OCI-LY3 (cell line): ENCODE results near the gene TMEM245.

ENCODE experiments used
- CTCF ChIP-seq: fragments of 200-600, 300-600 bp; sonication (generic); IDR thresholded peaks from 2 replicates; pipeline ENCODE4 v1.5.1; 2014; ENCODE audit warnings: antibody characterized with exemption, low read length, low read depth
- EZH2phosphoT487 ChIP-seq: fragments of 200-600 bp; shearing (Covaris generic); IDR thresholded peaks from 2 replicates; pipeline ENCODE4 v1.6.1; 2018; ENCODE audit warnings: antibody characterized with exemption, mixed run types, low read depth

DNA sequence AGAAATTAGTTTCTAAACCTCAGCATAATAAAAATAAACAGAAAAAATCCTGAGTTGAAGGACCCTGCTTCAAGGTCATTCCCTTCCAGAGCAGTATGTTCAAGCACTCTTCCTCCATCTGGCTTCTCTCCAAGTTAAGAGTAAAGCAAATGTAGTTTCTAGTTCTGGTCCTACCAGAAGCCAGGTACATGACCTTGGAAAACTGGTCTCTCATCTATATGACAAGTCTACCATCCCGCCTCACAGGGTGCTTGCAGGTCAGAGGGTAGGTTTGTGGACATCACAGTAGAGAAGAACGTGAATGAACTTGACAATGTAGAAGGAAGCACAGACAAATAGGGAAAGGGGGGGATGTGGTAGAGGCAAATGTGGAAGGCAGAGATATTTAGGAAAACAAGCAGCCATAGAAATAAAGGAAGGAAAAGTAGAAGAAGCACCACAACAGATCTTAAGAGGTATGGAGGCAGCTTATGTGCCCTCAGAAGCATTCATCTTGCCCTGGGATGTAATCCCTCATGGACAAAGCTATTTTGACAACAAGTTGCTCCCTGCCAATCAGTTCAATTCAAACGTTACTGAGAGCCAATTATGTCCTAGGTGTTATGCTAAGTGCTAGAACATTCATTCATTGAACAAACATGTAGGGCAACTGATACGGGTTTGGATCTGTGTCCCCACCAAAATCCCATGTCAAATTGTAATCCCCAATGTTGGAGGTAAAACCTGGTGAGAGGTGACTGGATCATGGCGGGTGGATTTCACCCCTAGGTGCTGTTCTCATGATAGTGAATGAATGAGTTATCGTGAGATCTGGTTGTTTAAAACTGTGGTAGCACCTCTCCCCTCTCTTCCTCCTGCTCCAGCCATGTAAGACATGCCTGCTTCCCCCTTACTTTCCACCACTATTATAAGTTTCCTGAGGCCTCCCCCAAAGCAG lies 82.7 kb downstream of the TMEM245 start:
- TF ChIP-seq CTCF (no peak), EZH2phosphoT487 (no peak)
